Loucy (cell line): ENCODE data around the gene WNK2.

ENCODE experiments used
- EZH2phosphoT487 ChIP-seq: fragments of 200-600 bp; IDR thresholded peaks from 2 replicates; pipeline ENCODE4 v1.6.1; 2018; ENCODE audit warnings: antibody characterized with exemption, mild to moderate bottlenecking, moderate library complexity, borderline replicate concordance
- TF ChIP-seq, protein P1 (sequence below): fragments of 200-600 bp; sonication (generic); conservative IDR thresholded peaks from 2 replicates; pipeline ENCODE4 v1.5.1; 2014; ENCODE audit warnings: mild to moderate bottlenecking, antibody characterized with exemption, low read length

DNA sequence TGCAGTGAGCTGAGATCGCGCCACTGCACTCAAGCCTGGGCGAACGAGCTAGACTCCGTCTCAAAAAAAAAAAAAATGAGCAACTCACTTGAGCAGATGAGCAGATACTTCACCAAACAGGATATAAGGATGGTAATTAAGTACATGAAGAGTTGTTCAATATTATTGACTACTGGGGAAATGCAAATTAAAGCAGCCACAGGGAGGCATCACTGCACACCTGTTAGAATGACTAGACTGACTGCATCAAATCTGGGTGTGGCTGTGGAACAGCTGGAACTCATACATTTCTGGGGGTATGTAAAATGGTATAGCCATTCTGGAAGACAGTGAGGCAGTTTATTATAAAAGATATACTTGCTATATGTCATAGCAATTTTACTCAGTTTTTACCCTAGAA is 93.0 kb downstream of the WNK2 start:
- TF ChIP-seq, protein P1, sequence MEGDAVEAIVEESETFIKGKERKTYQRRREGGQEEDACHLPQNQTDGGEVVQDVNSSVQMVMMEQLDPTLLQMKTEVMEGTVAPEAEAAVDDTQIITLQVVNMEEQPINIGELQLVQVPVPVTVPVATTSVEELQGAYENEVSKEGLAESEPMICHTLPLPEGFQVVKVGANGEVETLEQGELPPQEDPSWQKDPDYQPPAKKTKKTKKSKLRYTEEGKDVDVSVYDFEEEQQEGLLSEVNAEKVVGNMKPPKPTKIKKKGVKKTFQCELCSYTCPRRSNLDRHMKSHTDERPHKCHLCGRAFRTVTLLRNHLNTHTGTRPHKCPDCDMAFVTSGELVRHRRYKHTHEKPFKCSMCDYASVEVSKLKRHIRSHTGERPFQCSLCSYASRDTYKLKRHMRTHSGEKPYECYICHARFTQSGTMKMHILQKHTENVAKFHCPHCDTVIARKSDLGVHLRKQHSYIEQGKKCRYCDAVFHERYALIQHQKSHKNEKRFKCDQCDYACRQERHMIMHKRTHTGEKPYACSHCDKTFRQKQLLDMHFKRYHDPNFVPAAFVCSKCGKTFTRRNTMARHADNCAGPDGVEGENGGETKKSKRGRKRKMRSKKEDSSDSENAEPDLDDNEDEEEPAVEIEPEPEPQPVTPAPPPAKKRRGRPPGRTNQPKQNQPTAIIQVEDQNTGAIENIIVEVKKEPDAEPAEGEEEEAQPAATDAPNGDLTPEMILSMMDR = peak; percentile 20; the same call in 1 of the 2 replicates
- TF ChIP-seq EZH2phosphoT487 = no peak
